Uterus (tissue), 2 donors: ENCODE measurements around the gene EML6.

ENCODE experiments used
- CTCF ChIP-seq, 4 experiments: fragments of 200-600 bp in 2 of 4; fragments of 450-650 bp in 2 of 4; sonication (generic) in 2 of 4; IDR thresholded peaks; one replicate each; pipeline ENCODE4 v1.5.1; 2016 to 2019; ENCODE audit warnings: antibody characterized with exemption in 4 of 4, mild to moderate bottlenecking in 2 of 4, moderate library complexity in 1 of 4
- POLR2A ChIP-seq, 2 donors: fragments of 450-650 bp; IDR thresholded peaks; one replicate each; pipeline ENCODE4 v1.6.1; 2016; ENCODE audit warnings: antibody characterized with exemption in 2 of 2, mild to moderate bottlenecking in 1 of 2, moderate library complexity in 1 of 2

GRCh38 chr2:54995553-54995952 is 272.1 kb downstream of the EML6 start:
- TF ChIP-seq CTCF (IDR thresholded peaks at IDR 0.05) (no peak), POLR2A (IDR thresholded peaks at IDR 0.05) (no peak)
